GM18907 (cell line): ENCODE data around the gene PTPRG.

Experiments
- ATAC-seq: cut with Tn5 transposase; IDR thresholded peaks from one replicate; pipeline ENCODE4 v1.9.1; 2021; ENCODE audit warnings: mild to moderate bottlenecking, moderate library complexity; ENCODE audit not compliant: unreplicated experiment

The PTPRG gene

DNA sequence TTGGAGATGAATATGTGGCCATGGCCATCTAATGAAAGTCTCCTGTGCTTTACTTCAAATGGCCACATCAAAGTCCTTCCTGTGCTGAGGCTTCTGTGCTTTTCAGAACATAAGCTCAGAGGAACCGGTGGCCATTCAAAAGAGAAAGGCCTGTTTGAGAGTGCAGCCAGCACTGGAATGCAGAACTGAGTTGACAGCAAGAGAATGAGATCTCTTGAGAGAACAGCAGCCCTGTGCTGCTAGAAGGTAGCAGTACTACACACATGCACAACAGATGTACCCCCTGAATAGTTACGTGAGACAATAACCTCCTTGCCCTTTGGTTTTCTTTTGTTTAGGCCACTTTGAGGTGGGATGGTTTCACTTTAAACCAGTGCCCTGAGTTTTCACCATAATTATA, 292.5 kb downstream of the PTPRG start:
- ATAC-seq: no peak

DNA sequence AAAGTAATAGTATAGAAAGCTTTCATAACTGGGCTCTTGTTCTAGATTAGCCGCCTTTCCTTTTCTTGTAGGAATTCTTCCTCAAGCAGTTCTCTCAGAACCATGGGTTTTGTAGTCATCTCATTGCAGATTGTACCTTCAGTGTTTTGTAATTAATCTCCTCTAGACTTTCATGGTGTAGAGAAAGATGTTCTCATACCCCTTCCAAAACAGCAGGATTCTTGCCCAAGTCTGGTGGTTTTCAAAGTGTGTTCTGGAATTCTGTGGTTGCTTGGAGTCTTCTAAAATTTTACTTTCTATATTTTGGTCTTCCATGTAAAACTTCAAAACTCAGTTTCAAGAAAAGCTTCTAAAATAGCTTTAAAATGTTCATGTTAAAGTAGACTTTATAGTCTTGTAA, 293.8 kb downstream of the PTPRG start:
- ATAC-seq: no peak

DNA sequence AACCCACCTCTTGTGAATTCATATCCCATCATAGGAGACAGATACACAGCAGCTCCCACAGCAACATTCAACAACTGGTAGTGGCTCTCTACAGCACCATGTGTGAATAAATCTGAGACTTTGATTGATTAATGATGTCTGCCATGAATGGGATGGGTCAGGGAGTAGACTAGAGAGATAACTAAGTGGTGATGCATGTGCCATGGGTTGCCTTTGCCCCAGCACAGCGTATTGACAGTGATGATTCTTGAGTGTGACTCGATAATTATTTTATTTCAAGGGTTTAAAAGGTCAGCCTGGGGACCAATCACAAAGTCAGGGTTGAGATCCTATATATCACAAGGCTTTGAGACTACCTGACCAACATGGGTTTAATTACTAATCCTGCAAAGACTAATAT, 295.9 kb downstream of the PTPRG start:
- no peak for ATAC-seq

DNA sequence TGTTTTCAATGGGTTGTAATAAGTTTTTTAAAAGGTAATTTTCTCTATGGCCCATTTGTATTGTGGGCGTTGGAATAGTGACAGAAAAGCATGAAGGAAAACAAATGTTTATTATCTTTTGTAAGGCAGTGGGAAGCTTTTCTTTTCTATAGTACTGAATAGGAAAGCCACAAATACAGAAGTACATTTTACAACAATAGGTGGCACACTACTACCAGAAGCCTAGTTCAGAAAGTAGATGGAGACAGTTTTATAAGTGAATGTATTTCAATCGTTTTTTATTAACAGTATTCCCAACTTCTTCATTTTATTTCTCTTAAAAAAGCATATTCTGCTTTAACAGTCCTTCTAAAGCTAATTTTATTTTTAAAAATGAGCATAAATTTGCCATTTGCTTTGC, 296.7 kb downstream of the PTPRG start:
- ATAC-seq: no peak

DNA sequence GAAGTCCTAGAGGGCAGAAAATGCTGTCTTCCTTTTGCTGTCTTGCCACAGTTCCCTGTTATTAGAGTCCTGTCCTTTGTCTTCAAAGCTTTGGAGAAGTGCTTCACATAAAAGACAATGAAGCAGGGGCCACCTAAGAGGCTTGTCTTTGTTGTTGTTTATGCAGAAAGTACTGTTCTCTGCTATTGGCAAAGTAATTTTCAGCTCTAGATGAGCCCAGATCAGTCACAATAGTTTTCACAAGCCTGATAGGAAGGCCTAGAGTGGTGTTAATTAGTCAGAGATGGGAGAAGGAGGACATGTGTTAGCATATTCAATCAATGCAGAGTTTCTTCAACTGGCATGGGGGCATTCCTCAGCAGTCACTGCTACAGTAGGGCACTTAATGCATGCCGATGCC, 300.0 kb downstream of the PTPRG start:
- ATAC-seq: no peak

DNA sequence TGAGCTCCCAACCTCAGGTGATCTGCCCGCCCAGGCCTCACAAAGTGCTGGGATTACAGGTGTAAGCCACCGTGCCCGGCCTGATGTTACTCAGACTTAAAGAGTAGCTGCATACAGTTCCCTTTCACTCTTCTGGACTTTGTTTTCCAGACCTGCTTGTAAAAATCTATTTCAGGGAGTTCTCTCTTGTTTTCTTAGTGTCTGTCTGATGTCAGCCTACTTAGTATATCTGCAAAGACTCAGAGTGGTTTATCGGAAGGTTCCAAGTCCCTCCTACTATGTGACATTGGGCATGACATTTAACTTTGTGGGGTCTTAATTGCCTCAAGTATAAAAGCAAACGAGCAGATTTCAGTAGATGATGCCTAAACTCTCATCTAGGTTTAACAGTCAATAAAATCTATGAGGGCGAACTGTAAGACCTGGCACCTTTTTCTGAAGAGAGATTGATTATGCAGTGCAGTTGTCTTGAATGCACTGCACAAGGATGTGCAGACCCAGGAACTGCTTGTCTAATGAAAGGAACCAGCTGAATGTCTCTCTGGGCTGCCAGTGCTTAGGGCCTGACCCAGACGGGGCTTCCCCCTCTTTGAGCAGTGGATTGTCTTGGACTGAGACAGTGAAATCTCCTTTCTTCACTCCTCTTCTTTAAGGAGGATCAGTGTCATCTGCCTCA, 301.4 kb downstream of the PTPRG start:
- no peak for ATAC-seq

DNA sequence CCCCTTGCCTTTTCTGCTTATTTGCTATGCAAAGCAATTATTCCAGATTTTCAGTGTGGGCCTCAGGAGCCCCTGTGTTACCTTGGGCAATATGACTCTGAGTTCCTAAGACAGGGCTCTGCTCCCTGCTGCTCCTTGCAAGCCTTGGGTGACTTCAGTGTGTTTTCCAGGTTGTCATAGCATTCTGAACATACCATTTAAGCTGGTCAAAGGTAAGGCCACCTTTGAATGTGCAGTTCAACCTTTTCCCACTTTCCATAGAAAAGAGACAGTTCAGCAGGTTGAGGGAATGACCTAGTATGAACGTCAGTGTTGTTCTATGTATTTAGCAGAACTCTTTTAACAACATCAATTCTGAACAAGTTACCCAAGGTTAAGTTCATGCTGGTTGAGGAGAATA, 302.2 kb downstream of the PTPRG start:
- ATAC-seq: no peak

DNA sequence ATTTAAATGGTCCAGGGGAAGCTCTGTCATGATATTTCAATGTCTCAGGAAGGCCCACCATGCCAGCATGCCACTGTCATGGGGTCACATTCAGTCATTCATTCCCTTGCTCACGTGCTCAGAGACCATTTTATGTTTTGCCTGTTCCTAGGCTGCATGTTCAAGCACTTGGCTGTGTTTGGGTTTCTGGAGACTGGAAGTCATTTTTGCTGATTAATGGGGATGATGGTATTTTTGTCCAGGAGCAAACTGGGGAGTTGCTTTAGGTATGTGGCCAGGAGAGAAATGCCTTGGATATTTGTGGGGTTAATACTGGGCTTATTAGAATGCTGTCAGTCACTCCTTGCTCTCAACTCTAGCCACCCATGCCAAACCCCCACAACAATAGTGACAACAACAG, 303.5 kb downstream of the PTPRG start:
- no peak for ATAC-seq

DNA sequence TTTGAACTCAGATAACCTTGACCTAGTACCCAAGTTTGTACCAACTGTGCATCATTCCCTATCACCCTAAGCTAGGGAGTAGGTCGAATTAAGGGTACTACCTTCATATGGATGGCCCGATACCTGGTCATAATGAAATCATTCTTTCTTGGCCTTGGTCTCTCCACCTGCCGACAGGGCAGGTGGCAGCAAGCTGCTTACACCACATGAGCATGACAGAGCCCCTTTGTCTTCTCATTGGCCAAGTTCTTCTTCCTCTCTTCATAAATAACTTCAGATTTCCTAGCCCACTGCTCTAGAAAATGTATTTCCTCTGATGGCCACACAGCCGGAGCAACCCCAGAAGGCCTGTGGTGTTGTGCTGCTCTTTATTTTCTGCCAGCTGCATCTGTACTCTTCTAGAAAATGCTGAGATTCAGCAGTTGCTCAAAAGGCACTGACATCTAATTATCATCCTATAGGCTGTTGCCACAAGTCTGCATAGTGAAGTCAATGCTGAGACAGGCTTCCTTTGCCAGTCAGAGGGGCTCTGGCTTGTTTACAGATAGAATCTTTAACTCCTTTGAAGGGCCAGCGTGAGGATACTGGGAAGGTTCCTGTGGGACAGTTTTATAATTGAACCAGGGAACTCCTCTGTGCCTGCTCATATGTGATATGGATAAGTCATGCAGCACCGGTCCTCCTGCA, 304.2 kb downstream of the PTPRG start:
- no peak for ATAC-seq

DNA sequence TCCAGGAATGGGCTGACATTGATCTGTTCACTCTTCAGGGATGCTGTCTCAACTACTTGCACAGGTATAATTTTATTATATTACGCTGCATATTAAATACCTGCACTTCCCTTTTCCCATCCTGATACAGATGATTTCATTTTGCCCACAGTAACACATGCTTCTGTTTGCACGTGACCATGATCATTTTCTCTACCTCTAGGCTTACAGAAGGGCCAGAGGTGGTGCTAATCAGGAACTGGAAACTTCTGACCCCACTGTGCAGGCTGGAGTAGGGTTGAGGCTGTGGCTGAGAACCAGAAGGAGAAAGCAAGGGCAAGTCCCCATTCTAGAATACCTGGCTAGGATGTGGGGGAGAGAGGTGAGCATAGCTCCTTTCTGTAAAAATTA, 304.8 kb downstream of the PTPRG start:
- ATAC-seq: no peak

DNA sequence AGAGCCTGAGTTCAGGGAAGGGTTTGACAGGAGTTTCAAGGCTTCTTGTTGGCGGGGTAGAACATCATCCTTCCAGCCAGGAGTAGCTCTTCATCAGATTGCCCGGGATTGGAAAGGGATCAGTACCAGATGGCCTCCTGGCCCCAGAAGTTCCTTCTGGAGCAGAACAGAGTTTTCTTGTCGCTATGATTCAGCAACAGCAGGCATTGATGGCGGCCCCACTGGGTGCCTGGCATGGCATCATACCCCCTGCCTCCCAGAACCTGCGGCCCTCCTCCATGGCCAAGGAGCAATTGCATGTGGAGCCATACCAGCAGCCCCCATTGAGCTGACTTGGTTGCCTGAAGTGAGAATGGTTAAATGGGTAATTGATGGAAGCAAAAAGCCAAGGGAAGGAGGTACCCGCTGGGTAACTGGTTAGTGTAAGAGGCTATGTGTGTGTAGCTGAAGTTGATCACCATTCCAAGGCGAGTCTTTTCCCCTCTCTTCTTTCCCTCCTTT, 305.6 kb downstream of the PTPRG start:
- no peak for ATAC-seq

DNA sequence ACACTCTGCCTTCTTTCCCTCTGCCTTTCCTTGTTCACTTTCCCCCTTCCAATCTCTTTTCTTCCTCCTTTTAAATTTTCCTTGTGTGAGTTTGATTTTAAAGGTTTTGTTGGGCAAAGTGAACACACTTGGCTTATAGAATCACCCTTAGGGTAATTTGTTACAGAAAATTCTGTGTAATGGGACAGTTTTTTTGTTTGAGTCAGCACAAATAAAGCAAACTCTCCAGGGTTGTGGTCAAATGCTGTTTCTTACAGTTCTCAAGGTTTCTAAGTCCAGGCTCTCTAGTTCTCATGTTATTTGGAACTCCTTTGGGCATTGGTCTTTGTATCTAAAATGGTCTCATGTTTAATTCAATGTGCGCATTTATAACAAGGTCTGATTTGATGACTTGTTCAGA, 307.1 kb downstream of the PTPRG start:
- no peak for ATAC-seq

DNA sequence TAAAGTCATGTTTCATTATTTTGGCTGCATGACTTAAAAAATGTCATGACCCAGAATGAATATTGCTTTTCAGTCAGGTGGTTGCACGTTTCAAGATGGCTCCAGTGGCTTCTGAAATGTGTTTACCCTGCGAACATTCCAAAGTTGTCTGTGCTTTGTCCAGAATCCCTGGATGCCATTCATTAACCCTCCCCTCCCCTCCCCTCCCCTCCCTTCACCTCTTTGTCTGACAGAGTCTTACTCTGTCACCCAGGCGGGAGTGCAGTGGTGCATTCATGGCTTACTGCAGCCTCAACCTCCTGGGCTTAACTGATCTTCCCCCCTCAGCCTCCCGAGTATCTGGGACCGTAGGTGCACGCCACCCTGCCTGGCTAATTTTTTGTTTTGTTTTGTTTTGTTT, 308.0 kb downstream of the PTPRG start:
- no peak for ATAC-seq

DNA sequence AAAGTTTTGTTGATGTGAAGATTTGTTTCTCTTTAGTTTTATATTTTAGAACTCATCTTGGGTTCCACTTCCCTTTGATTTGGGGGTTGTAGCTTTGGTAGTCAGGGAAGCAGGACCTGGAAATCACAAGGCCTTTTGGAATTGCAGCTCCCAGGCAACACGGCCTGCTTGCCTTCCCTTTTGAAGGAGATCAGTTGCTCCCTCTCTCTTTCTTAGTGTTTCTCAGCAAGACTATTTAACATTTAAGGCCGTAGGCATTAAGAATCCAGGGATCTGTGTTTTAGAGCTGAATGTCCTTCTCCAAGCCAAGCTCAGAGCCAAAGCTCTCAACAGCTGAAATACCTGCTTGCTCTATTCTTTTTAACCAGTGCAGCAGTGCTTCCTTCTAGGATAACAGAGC, 310.3 kb downstream of the PTPRG start:
- ATAC-seq: no peak

DNA sequence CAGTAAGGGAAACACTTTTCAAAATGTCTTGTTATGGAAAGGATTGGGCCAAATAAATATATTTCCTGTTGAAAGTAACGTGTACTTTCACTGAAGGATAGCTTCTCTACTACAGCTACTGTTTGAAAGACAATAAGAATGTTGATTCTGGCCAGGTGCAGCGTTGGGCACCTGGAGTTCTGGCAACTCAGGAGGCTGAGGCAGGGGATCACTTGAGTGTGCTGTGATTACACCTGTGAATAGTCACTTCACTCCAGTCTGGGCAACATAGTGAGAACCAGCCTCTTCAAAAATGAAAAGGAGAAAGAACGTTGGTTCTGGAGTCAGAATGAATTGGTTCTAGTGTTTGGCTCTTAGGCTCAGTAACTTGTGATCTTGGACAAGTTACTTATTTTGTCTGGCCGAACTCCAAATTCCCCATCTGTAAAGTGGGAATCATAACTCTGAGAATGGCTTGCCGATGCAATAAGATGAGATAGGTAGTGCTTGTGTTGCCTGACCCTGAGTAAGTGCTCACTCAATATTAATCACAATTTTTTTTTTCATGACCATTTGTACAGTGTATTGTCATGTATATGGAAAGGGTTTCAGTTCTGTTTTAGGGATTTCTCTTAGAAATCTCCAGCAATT, 310.8 kb downstream of the PTPRG start:
- ATAC-seq: no peak

DNA sequence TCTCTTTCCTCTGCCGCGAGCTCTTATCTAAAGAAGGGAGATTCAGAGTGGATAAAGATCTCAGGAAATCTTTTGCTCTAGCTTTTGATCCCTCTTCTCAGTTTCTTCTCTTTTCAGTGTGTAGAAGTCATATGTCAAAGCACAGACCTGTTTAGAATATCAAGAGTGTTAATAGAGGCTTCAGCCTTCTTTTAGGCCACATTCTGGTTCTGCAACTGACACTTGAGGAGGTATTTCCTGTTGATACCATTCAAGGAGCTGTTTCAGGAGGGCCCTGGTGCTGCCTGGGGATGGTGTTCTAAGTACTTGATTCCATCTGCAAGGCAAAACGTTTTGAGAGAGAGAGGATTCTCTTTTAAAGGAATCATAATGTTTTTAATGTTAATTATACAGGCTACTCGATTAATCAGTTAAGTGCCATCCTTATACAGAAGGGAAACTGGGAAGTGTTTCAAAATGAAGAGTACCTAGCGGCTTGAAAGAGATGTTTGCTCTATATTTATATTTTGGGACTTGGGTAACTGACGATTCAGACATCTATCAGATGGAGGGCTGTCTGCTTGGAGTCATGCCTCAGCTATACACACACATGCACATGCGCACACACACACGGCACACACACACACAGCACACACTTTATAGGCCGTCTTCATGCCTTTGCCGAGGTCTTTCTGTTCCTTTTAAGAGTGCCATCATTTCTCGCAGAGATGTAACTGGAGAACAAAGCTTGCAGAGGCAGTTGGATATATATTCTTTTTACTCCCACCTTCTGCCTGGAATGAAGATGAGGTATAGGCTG, 313.9 kb downstream of the PTPRG start:
- ATAC-seq: no peak

DNA sequence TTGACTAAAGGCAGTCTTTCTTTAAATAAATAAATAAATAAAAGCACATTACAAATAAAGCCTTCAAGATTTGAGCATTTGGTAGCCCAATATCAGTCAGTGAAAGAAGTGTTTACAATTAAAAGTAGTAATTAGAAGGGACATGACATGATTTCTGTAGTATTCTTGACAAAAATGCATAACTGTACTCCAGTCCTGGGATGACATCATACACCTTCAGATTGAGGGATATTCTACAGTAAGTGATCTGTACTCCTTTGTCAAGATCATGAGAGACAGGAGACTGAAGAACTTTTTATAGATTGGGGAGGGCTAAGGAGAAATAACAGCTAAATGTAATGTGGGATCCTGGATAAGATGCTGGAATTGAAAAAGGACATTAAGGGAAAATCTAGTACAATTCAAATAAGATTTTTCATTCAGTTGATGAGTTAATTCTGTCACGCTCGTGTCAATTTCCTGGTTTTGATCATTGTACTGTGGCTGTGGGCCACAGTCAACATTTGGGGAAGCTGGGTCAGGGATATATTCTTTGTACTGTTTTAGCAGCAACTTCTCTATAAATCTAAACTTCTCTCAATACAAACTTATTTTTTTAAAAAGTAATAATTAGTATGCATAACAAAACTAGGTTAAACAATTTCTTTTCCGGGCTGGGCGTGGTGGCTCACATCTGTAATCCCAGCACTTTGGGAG, 314.8 kb downstream of the PTPRG start:
- ATAC-seq: no peak

DNA sequence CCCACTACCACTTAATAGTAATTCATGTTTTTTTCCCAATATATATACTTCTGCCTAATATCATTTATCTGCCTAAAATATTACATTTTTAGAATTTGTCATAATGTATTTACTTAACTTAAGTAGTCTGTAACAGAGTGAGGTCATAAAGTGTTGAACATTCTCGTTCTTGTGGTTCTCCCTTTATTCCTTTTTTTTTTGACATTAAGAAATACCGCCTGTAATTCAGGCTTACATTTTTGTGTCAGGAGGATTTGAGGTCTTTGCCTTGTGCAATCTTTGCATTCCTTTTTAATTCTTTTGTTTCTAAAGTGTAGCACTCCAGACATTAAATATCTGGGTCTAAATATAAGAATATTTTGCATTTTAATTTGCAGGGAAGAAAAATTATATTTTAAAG, 315.4 kb downstream of the PTPRG start:
- ATAC-seq: no peak

DNA sequence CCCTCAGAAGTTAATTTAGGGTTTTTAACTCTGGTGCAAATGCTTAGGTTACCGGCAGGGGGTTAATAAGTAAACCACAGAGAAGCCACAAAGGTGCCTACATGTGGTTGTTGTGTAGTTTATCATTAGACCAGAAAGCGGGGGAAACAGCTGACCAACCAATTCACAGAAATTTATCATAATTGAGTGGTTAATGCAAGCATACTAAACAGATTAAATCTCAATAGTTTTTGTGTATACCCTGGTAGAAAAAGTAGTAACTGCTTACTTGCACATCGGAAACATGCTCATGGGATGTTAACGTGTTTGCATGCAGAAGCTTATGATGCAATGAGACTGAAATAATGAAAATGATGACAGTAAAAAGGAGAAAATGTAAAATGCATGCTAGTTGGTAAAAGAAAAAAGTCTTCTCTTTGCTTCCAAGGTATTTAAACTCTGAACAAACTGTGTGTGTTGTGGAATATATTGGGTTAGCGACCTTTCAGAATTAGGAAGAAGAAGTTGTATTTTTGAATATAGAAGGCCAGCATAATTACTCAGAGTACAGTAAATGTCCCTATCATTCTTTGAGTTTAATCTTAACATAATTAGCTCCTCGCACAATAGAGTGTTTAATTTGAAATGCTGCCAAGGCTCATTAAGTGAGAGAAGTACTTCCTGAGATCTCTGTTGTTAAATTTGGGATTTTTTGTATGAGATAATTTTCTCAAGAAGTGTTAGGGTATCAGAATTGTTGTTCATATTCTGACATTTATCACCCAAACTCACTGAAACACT, 316.2 kb downstream of the PTPRG start:
- ATAC-seq: peak; percentile 99

DNA sequence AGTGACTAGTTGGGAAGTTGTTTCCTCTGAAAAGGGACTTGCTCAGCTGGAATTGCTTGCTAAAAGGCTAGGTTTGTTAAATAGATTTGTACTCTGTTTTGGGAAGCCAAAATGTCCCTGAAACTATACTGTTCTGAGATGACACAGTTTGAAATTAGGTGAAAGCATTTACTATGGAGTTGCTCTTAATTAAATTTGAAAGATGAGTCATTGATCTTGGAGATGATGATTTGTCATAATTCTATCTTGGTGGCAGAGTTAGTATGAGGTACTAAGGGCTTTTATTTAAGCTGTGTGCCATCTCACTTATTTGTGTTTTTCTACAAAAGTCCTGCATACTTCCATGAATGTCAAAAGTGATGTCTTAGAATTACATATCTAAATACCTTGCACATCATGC, 320.9 kb downstream of the PTPRG start:
- ATAC-seq: no peak
